NT2/D1 (cell line): ENCODE measurements around the gene SLC12A1.

Experiments
- DNase-seq: peaks from one replicate; pipeline ENCODE4 v3.0.0-alpha.2; 2011; ENCODE audit warnings: low read depth, low spot score
- H3K27me3 ChIP-seq: 2 replicates; pipeline ENCODE4 v1.6.0; 2011; ENCODE audit warnings: mild to moderate bottlenecking; ENCODE audit not compliant: insufficient read length, insufficient read depth
- H3K36me3 ChIP-seq: 2 replicates; pipeline ENCODE4 v1.6.1; 2011; ENCODE audit warnings: mild to moderate bottlenecking, low read length, mixed read lengths; ENCODE audit not compliant: insufficient read depth, insufficient read length
- H3K4me1 ChIP-seq: 2 replicates; pipeline ENCODE4 v1.5.1; 2011; ENCODE audit not compliant: insufficient read depth, insufficient read length
- H3K4me3 ChIP-seq: 2 replicates; pipeline ENCODE4 v1.5.1; 2011; ENCODE audit warnings: low read depth; ENCODE audit not compliant: insufficient read length
- H3K9ac ChIP-seq: 2 replicates; pipeline ENCODE4 v1.6.0; 2011; ENCODE audit warnings: low read depth; ENCODE audit not compliant: insufficient read length
- H3K9me3 ChIP-seq: 2 replicates; pipeline ENCODE4 v1.5.1; 2011; ENCODE audit warnings: mild to moderate bottlenecking, low read length; ENCODE audit not compliant: insufficient read depth
- SUZ12 ChIP-seq: IDR thresholded peaks from 2 replicates; pipeline ENCODE4 v1.6.1; 2011; ENCODE audit not compliant: insufficient read length, insufficient read depth; ENCODE audit errors: extremely low read depth
- YY1 ChIP-seq: IDR thresholded peaks from 2 replicates; pipeline ENCODE4 v1.6.1; 2011; ENCODE audit not compliant: insufficient read length, insufficient read depth
- ZNF274 ChIP-seq: IDR thresholded peaks from 2 replicates; pipeline ENCODE4 v1.6.1; 2011; ENCODE audit warnings: mild to moderate bottlenecking, low read depth, low read length

The SLC12A1 gene

DNA sequence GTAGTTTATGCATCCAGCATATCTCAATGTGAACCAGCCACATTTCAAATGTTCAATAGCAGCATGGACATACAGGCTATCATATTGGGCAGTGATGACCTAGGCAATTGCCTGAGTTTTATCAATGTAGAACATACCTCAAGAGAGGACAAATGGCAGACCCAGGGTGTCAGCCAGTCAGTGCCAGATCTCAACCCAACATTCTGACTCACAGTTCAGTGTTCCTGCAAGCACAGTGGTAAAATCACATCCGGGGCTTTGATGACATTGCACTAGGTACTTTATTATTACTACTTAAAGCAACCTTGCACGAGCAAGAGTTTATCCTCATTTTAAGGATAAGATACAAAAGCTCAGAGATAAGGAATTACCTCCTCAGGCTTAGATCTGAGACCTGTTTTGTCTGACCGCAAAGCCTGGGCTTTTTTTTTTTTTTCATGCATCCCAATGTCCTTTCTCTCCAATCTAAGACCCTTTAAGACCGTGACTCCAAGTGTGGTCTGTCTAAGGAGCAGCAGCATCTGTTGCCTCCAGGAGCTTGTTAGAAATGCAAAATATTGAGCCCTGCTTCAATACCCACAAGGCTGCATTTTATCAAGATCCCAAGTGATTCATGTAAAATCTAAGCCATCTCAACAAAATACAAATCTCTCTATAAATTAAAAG lies 60.1 kb downstream of the SLC12A1 start:
- H3K9ac ChIP-seq, result no peak overlapping the region
- TF ChIP-seq YY1 (no peak), ZNF274 (no peak), SUZ12 (no peak)

DNA sequence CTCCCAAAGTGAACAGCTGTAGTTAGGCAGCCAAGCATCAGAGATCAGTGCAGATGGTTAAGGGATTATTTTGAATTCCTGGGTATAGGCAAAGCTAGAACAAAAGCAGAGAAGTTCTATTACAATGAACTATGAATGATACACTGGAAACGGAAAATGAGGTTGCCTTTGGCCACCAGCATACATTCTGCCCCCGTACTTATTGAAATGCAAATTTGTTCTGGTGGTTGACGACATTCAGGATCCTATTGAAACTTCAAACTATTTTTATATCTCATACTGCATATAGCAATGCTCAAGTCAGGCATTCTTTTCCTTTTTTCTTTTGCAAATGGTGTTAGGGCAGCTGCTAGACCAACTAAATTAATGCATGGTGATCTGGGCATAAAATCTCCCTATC lies 61.7 kb downstream of the SLC12A1 start:
- Histone ChIP-seq H3K9ac (no peak overlapping the region), H3K4me3 (no peak overlapping the region), H3K27me3 (no peaks in the 10 kb centered on the region), H3K9me3 (no peaks in the 10 kb centered on the region), H3K36me3 (no peaks in the 10 kb centered on the region), H3K4me1 (peaks cover 2% of the 10 kb centered on the region)
- TF ChIP-seq ZNF274, result no peak
- TF ChIP-seq SUZ12, result no peak
- no peak for TF ChIP-seq YY1
- no peak for DNase-seq

More for the DNA sequence above, 60.1 kb downstream of the SLC12A1 start:
- H3K27me3 ChIP-seq, result no peaks in the 10 kb centered on the region
- peaks cover 2% of the 10 kb centered on the region for H3K4me1 ChIP-seq
- no peak overlapping the region for H3K4me3 ChIP-seq
- H3K9me3 ChIP-seq, result no peaks in the 10 kb centered on the region
- no peak for DNase-seq
- no peaks in the 10 kb centered on the region for H3K36me3 ChIP-seq

DNA sequence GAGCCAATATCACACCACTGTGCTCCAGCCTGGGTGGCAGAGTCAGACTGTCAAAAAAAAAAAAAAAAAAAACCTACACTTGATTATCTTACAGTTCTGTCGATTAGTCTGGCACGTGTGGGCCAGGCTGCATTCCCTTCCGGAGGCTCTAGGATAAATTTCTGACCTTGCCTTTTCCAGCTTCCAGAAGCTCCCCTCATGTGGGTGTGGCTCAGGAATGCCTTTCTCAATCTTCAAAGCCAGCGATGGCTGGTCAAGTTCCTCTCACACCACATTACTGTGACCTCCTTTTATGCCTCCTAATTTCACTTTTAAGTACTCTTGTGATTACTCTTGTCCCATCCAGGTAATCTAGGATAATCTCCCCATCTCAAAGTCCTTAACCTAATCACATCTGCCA lies 66.9 kb downstream of the SLC12A1 start:
- Histone ChIP-seq H3K4me3 (no peak overlapping the region), H3K9ac (no peak overlapping the region), H3K4me1 (no peaks in the 10 kb centered on the region), H3K27me3 (no peaks in the 10 kb centered on the region), H3K9me3 (no peaks in the 10 kb centered on the region), H3K36me3 (no peaks in the 10 kb centered on the region)
- no peak for DNase-seq
- TF ChIP-seq YY1 (no peak), SUZ12 (no peak), ZNF274 (no peak)

DNA sequence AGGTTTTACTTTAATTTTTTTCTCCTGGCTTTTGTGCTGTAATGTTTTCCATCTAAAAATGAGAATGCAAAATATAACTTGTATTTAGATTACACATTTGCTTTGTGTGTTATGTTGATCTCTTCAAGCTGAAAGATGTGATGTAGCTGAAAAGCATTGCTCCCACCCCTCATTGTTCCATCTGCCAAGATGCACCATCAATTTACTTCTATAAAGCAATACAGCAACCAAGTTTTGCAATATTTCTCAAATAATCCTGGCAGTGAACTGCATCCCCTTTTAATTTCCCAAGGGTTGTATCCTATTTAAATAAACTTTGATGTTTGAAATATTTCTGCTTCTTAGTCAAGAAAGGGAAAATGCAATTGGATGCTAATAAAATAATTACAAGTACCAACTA lies 72.6 kb downstream of the SLC12A1 start:
- no peak for DNase-seq
- H3K36me3 ChIP-seq, result no peaks in the 10 kb centered on the region
- H3K9me3 ChIP-seq, result no peaks in the 10 kb centered on the region
- H3K4me1 ChIP-seq, result no peaks in the 10 kb centered on the region
- H3K9ac ChIP-seq, result no peak overlapping the region
- no peak overlapping the region for H3K4me3 ChIP-seq
- no peak for TF ChIP-seq SUZ12
- TF ChIP-seq ZNF274, result no peak
- TF ChIP-seq YY1, result no peak
- H3K27me3 ChIP-seq, result no peaks in the 10 kb centered on the region

DNA sequence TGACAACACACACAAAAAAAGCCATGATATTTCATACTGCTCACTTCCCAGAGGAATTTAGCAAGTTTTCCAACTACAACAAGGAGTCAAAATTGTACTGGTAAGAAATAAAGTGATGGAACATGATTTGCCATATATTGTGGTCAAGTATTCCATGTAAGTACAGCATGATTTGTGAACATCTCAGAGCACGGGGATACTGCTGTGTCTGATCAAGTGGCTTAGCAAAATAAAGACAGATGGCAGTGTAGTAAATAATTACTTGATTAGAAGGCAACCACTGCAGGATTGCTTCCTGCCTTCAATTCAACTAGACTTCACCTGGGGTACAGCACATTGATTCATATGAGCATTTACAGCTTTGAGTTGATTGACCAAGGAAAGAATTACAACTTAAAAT lies 73.5 kb downstream of the SLC12A1 start:
- TF ChIP-seq SUZ12 (no peak), ZNF274 (no peak), YY1 (no peak)
- Histone ChIP-seq H3K4me1 (no peaks in the 10 kb centered on the region), H3K9ac (no peak overlapping the region), H3K36me3 (no peaks in the 10 kb centered on the region), H3K27me3 (no peaks in the 10 kb centered on the region), H3K4me3 (no peak overlapping the region), H3K9me3 (no peaks in the 10 kb centered on the region)
- no peak for DNase-seq

DNA sequence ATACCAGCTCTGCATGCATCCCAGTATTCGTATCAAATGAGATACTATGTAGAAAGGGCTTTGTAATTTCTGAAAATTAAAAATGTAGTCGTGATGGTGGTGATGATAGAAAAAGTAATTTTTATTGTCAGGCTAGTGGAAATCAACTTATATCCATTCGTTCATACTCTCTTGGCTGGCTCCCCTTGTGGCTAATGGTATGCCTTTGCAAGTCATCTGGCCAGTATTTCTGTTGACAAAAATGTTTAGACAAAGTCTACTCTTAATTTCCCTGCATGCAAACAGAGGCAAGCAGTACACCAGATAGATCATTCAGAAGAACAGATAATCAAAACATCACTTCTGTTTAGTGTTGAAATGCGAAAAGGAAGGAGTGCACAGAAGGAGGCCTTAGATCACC lies 75.6 kb downstream of the SLC12A1 start:
- no peaks in the 10 kb centered on the region for H3K9me3 ChIP-seq
- H3K4me3 ChIP-seq, result no peak overlapping the region
- DNase-seq, result no peak
- H3K9ac ChIP-seq, result no peak overlapping the region
- no peaks in the 10 kb centered on the region for H3K36me3 ChIP-seq
- no peak for TF ChIP-seq YY1
- no peak for TF ChIP-seq SUZ12
- TF ChIP-seq ZNF274, result no peak
- H3K4me1 ChIP-seq, result no peaks in the 10 kb centered on the region
- H3K27me3 ChIP-seq, result no peaks in the 10 kb centered on the region

DNA sequence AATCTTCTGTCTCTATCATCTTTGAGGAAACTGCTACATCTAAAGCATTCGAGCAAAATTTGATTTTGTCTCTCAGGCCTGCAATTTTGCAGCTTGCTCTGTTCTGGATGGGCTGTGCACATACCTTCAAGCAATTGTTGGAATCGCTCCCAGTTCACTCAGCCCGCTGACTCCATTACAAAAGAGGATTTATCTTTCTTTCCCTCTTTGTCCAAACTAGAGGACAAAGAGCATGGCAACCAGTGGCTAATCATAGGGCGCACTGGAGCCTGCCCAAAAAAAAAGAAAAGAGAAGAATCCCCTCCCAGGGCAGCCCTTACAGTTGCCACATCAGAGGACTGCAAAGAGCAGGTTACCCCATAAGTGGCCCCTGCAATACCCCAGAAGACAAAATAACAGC lies 76.1 kb downstream of the SLC12A1 start:
- Histone ChIP-seq H3K27me3 (no peaks in the 10 kb centered on the region), H3K4me3 (no peak overlapping the region), H3K4me1 (no peaks in the 10 kb centered on the region), H3K9ac (no peak overlapping the region), H3K36me3 (no peaks in the 10 kb centered on the region), H3K9me3 (no peaks in the 10 kb centered on the region)
- no peak for DNase-seq
- TF ChIP-seq ZNF274, result no peak
- no peak for TF ChIP-seq SUZ12
- TF ChIP-seq YY1, result no peak
